ENCODE data around the gene SYT7.

DNA sequence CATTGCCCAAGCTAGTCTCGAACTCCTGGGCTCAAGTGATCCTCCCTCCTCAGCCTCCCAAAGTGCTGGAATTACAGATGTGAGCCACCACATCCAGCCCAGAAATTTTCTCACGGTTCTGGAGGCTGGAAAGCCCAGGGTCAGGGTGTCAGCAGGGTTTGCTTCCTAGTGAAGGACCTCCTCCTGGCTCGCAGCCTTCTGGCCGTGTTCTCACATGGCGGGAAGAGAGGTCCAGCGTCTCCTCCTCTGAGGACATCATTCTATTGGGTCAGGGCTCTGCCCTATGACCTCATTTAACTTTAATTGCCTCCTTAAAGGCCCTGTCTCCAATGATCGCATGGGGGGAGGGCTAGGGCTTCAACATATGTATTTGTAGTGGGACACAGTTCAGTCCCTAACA is 112.9 kb downstream of the SYT7 start:
- TF ChIP-seq, protein P1, sequence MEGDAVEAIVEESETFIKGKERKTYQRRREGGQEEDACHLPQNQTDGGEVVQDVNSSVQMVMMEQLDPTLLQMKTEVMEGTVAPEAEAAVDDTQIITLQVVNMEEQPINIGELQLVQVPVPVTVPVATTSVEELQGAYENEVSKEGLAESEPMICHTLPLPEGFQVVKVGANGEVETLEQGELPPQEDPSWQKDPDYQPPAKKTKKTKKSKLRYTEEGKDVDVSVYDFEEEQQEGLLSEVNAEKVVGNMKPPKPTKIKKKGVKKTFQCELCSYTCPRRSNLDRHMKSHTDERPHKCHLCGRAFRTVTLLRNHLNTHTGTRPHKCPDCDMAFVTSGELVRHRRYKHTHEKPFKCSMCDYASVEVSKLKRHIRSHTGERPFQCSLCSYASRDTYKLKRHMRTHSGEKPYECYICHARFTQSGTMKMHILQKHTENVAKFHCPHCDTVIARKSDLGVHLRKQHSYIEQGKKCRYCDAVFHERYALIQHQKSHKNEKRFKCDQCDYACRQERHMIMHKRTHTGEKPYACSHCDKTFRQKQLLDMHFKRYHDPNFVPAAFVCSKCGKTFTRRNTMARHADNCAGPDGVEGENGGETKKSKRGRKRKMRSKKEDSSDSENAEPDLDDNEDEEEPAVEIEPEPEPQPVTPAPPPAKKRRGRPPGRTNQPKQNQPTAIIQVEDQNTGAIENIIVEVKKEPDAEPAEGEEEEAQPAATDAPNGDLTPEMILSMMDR (IDR thresholded peaks at IDR 0.05; ENCODE audit: borderline replicate concordance, extremely low read depth, low read length, poor library complexity, severe bottlenecking): no peak
- TF ChIP-seq EZH2 (IDR thresholded peaks at IDR 0.05; ENCODE audit: borderline replicate concordance, low read depth, low read length, severe bottlenecking): no peak

Measured in DND-41 (cell line).